Measurements from ENCODE around the gene PIK3CG. TPM values are rescaled to one million over a fixed set of nuclear protein-coding genes. Genes with fewer than 3 reads are reported as not detected.

PIK3CG gene
- polyA plus RNA-seq, 3 donors = 17.9 to 31.2 (median 20.7) TPM

DNA sequence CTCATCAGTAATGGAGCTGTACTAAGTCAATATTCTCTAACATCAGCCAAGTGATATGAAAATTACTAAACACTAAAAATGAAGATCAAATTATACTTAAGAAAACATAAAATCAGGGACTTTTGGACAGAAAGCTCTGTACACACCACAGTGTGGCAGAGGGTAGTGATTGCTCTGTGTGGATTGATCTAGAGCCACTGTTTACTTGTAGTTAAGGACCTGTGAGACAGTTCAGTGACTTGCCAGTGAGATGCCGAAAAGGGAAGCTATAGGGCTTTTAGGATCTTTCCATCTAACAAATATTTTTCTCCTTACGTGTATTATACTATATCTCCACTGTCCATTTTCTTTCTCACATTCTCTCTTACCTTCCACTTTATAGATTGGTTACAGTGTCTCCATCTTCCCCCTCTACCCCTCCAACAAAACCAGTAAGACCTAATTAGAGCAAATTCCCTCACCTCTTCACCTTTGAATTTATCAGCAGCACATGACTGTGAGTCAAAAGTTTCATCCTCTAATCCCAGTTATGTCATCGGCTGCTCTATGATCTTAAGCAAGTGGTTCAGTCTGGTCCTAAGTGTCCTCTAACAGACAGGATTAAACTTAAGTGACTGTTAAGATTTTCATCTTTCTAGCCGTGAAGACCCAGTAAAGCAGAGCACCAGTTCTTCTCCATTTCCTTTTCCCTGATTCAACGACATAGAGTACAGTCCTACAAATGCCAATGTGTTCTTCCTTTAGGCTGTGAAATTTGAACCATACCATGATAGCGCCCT is 6.9 kb downstream of the PIK3CG start:
- Histone ChIP-seq H2AFZ (ENCODE audit: insufficient read depth, low read depth, low read length, poor library complexity, severe bottlenecking) (peak overlapping the region; percentile 15), H3K9me3 (replicated peaks in 1 of 2; ENCODE audit: control insufficient read depth in 1 of 2, insufficient read depth in 1 of 2, low read length in 2 of 2) (no peaks in the 10 kb centered on the region), H3K4me2 (replicated peaks; ENCODE audit: extremely low read depth, low read length, poor library complexity, severe bottlenecking) (peak overlapping the region; percentile 67), H4K20me1 (ENCODE audit: insufficient read depth, low read length) (peaks cover 7% of the 10 kb centered on the region), H3K4me3 (replicated peaks in 1 of 3; ENCODE audit: low read depth in 2 of 3, low read length in 3 of 3) (peak overlapping the region in 1 of 3 experiments; percentile 57), H3K79me2 (ENCODE audit: insufficient read depth, low read length) (peaks cover 97% of the 10 kb centered on the region), H3K36me3 (replicated peaks in 1 of 2; ENCODE audit: control insufficient read depth in 1 of 2, insufficient read depth in 2 of 2, low read length in 2 of 2) (peaks cover 53 to 76% of the 10 kb centered on the region in 2 donors), H3K4me1 (ENCODE audit: control insufficient read depth in 1 of 2, insufficient read depth in 2 of 2, low read length in 2 of 2) (peaks cover 60 to 76% of the 10 kb centered on the region in 2 donors), H3K27ac (ENCODE audit: low read depth in 1 of 2, low read length in 2 of 2) (peak overlapping the region; percentile 46 to 88), H3K27me3 (ENCODE audit: control insufficient read depth in 2 of 2, insufficient read depth in 2 of 2, low read length in 2 of 2) (no peaks in the 10 kb centered on the region), H3K9ac (ENCODE audit: insufficient read depth, low read length, poor library complexity, severe bottlenecking) (peak overlapping the region; percentile 38)
- H3K9me3 Mint-ChIP-seq = peaks cover 0 to 10% (median 0%) of the 10 kb centered on the region in 7 donors
- peaks cover 79 to 85% of the 10 kb centered on the region in 2 donors for H3K36me3 Mint-ChIP-seq
- peak overlapping the region; percentile 60 to 66 for H3K4me3 Mint-ChIP-seq
- intact Hi-C loops (cut with micrococcal nuclease) = loop anchor here in 1 of 2 donors (5.0 kb wide), 2 partner anchors 95 to 295 kb away; partner anchors contain the start of gene HBP1
- peak overlapping the region; percentile 88 to 98 (median 92) for H3K27ac Mint-ChIP-seq
- H3K4me1 Mint-ChIP-seq = peaks cover 70% of the 10 kb centered on the region
- DNase-seq = peak; percentile 69 to 87 (median 75)
- 53% methylated on average over 3 of the region's 6 CpGs for WGBS (ENCODE audit: insufficient coverage)
- H3K27me3 Mint-ChIP-seq (ENCODE audit: low read depth in 3 of 3) = no peaks in the 10 kb centered on the region
- TF ChIP-seq, protein P1, sequence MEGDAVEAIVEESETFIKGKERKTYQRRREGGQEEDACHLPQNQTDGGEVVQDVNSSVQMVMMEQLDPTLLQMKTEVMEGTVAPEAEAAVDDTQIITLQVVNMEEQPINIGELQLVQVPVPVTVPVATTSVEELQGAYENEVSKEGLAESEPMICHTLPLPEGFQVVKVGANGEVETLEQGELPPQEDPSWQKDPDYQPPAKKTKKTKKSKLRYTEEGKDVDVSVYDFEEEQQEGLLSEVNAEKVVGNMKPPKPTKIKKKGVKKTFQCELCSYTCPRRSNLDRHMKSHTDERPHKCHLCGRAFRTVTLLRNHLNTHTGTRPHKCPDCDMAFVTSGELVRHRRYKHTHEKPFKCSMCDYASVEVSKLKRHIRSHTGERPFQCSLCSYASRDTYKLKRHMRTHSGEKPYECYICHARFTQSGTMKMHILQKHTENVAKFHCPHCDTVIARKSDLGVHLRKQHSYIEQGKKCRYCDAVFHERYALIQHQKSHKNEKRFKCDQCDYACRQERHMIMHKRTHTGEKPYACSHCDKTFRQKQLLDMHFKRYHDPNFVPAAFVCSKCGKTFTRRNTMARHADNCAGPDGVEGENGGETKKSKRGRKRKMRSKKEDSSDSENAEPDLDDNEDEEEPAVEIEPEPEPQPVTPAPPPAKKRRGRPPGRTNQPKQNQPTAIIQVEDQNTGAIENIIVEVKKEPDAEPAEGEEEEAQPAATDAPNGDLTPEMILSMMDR (IDR thresholded peaks at IDR 0.05) = no peak

DNA sequence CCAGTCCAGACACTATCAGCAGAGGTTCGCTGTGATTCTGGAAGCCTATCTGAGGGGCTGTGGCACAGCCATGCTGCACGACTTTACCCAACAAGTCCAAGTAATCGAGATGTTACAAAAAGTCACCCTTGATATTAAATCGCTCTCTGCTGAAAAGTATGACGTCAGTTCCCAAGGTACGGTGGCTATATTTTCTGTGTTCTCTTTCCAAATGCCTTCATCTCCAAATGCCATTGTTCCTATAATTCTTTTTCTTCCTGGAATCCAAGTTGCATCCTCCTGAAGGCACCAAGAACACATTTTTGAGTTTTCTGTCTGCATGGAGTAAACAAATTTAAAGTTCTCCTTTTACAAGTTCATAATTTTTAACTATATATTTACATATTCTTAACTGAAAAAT is 7.7 kb downstream of the PIK3CG start:
- Mint-ChIP-seq H3K27me3 (ENCODE audit: low read depth in 3 of 3) (no peaks in the 10 kb centered on the region), H3K27ac (peak overlapping the region; percentile 88 to 98 (median 92)), H3K9me3 (peaks cover 0 to 9% (median 0%) of the 10 kb centered on the region in 7 donors), H3K4me1 (peaks cover 71% of the 10 kb centered on the region), H3K4me3 (peak overlapping the region in 1 of 2 donors; percentile 60), H3K36me3 (peaks cover 79 to 85% of the 10 kb centered on the region in 2 donors)
- DNase-seq = no peak
- peaks cover 97% of the 10 kb centered on the region for H3K79me2 ChIP-seq (ENCODE audit: insufficient read depth, low read length)
- H3K36me3 ChIP-seq (replicated peaks in 1 of 2; ENCODE audit: control insufficient read depth in 1 of 2, insufficient read depth in 2 of 2, low read length in 2 of 2) = peaks cover 56 to 77% of the 10 kb centered on the region in 2 donors
- H2AFZ ChIP-seq (ENCODE audit: insufficient read depth, low read depth, low read length, poor library complexity, severe bottlenecking) = no peak overlapping the region
- no peaks in the 10 kb centered on the region for H3K9me3 ChIP-seq (replicated peaks in 1 of 2; ENCODE audit: control insufficient read depth in 1 of 2, insufficient read depth in 1 of 2, low read length in 2 of 2)
- H3K4me3 ChIP-seq (replicated peaks in 1 of 3; ENCODE audit: low read depth in 2 of 3, low read length in 3 of 3) = peak overlapping the region in 1 of 3 experiments; percentile 57
- no peak overlapping the region for H3K9ac ChIP-seq (ENCODE audit: insufficient read depth, low read length, poor library complexity, severe bottlenecking)
- intact Hi-C loops (cut with micrococcal nuclease) = loop anchor here in 1 of 2 donors (5.0 kb wide), 2 partner anchors 95 to 295 kb away; partner anchors contain the start of gene HBP1
- WGBS (ENCODE audit: insufficient coverage) = 83% methylated on average over 1 of the region's 6 CpGs
- peaks cover 54 to 69% of the 10 kb centered on the region in 2 donors for H3K4me1 ChIP-seq (ENCODE audit: control insufficient read depth in 1 of 2, insufficient read depth in 2 of 2, low read length in 2 of 2)
- TF ChIP-seq, protein P1 (IDR thresholded peaks at IDR 0.05) = no peak
- peak overlapping the region; percentile 42 to 88 for H3K27ac ChIP-seq (ENCODE audit: low read depth in 1 of 2, low read length in 2 of 2)
- H4K20me1 ChIP-seq (ENCODE audit: insufficient read depth, low read length) = peaks cover 7% of the 10 kb centered on the region
- H3K4me2 ChIP-seq (replicated peaks; ENCODE audit: extremely low read depth, low read length, poor library complexity, severe bottlenecking) = peak overlapping the region; percentile 67
- H3K27me3 ChIP-seq (ENCODE audit: control insufficient read depth in 2 of 2, insufficient read depth in 2 of 2, low read length in 2 of 2) = no peaks in the 10 kb centered on the region

All from CD14-positive monocyte (primary cell).